ENCODE data around the gene ARHGAP26. TPM values are rescaled to one million over a fixed set of nuclear protein-coding genes. Genes with fewer than 3 reads are reported as not detected.

Gene ARHGAP26
- polyA plus RNA-seq, 1 donor from 2014 or later, result 0.83 TPM

GRCh38 chr5:142978726-142979125, 208.5 kb downstream of the ARHGAP26 start:
- Histone ChIP-seq H3K9ac (ENCODE audit: low read length) (no peak overlapping the region), H2AFZ (ENCODE audit: low read depth, low read length) (no peak overlapping the region), H3K79me2 (replicated peaks; ENCODE audit: insufficient read depth, low read length) (no peaks in the 10 kb centered on the region), H3K27me3 (ENCODE audit: insufficient read depth, low read depth, low read length) (no peaks in the 10 kb centered on the region), H3K4me2 (ENCODE audit: low read length) (no peak overlapping the region), H3K27ac (ENCODE audit: low read length) (no peak overlapping the region), H4K20me1 (ENCODE audit: insufficient read depth) (no peaks in the 10 kb centered on the region), H3K9me2 (ENCODE audit: insufficient read depth, low read length) (no peaks in the 10 kb centered on the region), H3K36me3 (ENCODE audit: insufficient read depth, low read length) (no peaks in the 10 kb centered on the region), H3K9me3 (ENCODE audit: low read length) (no peaks in the 10 kb centered on the region), H3K4me3 (ENCODE audit: low read length) (no peak overlapping the region), H3F3A (ENCODE audit: insufficient read depth, low read length, poor library complexity, severe bottlenecking) (no peaks in the 10 kb centered on the region)
- TF ChIP-seq RAD21 (conservative IDR thresholded peaks at IDR 0.05), result no peak
- no peak for TF ChIP-seq POLR2AphosphoS5 (IDR thresholded peaks at IDR 0.05)
- no peak for TF ChIP-seq TAF1 (IDR thresholded peaks at IDR 0.05; ENCODE audit: low read depth)
- no peak for TF ChIP-seq SMC3 (conservative IDR thresholded peaks at IDR 0.05; ENCODE audit: poor library complexity)
- TF ChIP-seq, protein P1, sequence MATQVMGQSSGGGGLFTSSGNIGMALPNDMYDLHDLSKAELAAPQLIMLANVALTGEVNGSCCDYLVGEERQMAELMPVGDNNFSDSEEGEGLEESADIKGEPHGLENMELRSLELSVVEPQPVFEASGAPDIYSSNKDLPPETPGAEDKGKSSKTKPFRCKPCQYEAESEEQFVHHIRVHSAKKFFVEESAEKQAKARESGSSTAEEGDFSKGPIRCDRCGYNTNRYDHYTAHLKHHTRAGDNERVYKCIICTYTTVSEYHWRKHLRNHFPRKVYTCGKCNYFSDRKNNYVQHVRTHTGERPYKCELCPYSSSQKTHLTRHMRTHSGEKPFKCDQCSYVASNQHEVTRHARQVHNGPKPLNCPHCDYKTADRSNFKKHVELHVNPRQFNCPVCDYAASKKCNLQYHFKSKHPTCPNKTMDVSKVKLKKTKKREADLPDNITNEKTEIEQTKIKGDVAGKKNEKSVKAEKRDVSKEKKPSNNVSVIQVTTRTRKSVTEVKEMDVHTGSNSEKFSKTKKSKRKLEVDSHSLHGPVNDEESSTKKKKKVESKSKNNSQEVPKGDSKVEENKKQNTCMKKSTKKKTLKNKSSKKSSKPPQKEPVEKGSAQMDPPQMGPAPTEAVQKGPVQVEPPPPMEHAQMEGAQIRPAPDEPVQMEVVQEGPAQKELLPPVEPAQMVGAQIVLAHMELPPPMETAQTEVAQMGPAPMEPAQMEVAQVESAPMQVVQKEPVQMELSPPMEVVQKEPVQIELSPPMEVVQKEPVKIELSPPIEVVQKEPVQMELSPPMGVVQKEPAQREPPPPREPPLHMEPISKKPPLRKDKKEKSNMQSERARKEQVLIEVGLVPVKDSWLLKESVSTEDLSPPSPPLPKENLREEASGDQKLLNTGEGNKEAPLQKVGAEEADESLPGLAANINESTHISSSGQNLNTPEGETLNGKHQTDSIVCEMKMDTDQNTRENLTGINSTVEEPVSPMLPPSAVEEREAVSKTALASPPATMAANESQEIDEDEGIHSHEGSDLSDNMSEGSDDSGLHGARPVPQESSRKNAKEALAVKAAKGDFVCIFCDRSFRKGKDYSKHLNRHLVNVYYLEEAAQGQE (IDR thresholded peaks at IDR 0.05; ENCODE audit: borderline replicate concordance), result no peak
- TF ChIP-seq EZH2 (IDR thresholded peaks at IDR 0.05; ENCODE audit: borderline replicate concordance, insufficient read depth, low read length, poor library complexity, severe bottlenecking), result no peak
- no peak for TF ChIP-seq EP300 (conservative IDR thresholded peaks at IDR 0.05; ENCODE audit: poor library complexity, severe bottlenecking)
- TF ChIP-seq MXI1 (conservative IDR thresholded peaks at IDR 0.05; ENCODE audit: poor library complexity, severe bottlenecking), result no peak
- TF ChIP-seq, protein P2, sequence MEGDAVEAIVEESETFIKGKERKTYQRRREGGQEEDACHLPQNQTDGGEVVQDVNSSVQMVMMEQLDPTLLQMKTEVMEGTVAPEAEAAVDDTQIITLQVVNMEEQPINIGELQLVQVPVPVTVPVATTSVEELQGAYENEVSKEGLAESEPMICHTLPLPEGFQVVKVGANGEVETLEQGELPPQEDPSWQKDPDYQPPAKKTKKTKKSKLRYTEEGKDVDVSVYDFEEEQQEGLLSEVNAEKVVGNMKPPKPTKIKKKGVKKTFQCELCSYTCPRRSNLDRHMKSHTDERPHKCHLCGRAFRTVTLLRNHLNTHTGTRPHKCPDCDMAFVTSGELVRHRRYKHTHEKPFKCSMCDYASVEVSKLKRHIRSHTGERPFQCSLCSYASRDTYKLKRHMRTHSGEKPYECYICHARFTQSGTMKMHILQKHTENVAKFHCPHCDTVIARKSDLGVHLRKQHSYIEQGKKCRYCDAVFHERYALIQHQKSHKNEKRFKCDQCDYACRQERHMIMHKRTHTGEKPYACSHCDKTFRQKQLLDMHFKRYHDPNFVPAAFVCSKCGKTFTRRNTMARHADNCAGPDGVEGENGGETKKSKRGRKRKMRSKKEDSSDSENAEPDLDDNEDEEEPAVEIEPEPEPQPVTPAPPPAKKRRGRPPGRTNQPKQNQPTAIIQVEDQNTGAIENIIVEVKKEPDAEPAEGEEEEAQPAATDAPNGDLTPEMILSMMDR (IDR thresholded peaks at IDR 0.05; ENCODE audit: poor library complexity, severe bottlenecking), result no peak

- H3K27me3 ChIP-seq (ENCODE audit: insufficient read depth, low read depth, low read length), result no peaks in the 10 kb centered on the region
- H4K20me1 ChIP-seq (ENCODE audit: insufficient read depth), result no peaks in the 10 kb centered on the region
- no peak for TF ChIP-seq RAD21 (conservative IDR thresholded peaks at IDR 0.05)
- TF ChIP-seq, protein P2 (IDR thresholded peaks at IDR 0.05; ENCODE audit: poor library complexity, severe bottlenecking), result no peak
- TF ChIP-seq EZH2 (IDR thresholded peaks at IDR 0.05; ENCODE audit: borderline replicate concordance, insufficient read depth, low read length, poor library complexity, severe bottlenecking), result no peak
- no peak overlapping the region for H3K4me2 ChIP-seq (ENCODE audit: low read length)
- H3K9me3 ChIP-seq (ENCODE audit: low read length), result no peaks in the 10 kb centered on the region
- no peak overlapping the region for H3K9ac ChIP-seq (ENCODE audit: low read length)
- no peak overlapping the region for H3K27ac ChIP-seq (ENCODE audit: low read length)
- no peak overlapping the region for H2AFZ ChIP-seq (ENCODE audit: low read depth, low read length)
- no peaks in the 10 kb centered on the region for H3K9me2 ChIP-seq (ENCODE audit: insufficient read depth, low read length)
- H3K4me3 ChIP-seq (ENCODE audit: low read length), result no peak overlapping the region
- no peaks in the 10 kb centered on the region for H3K79me2 ChIP-seq (replicated peaks; ENCODE audit: insufficient read depth, low read length)
- no peaks in the 10 kb centered on the region for H3F3A ChIP-seq (ENCODE audit: insufficient read depth, low read length, poor library complexity, severe bottlenecking)
- H3K36me3 ChIP-seq (ENCODE audit: insufficient read depth, low read length), result no peaks in the 10 kb centered on the region
Measured at GRCh38 chr5:142979636-142980035, 209.5 kb downstream of the ARHGAP26 start.
